Measurements from ENCODE around the gene DNAJC16. TPM values are rescaled to one million over a fixed set of nuclear protein-coding genes. Genes with fewer than 3 reads are reported as not detected.

The DNAJC16 gene
- total and polyA plus RNA-seq, 2 of the 13 experiments (the other 11 are each of a cell fraction or from before 2014, with no cell fraction given): 11.4 to 15.4 TPM

GRCh38 chr1:15618655-15619525, 92.2 kb downstream of the DNAJC16 start (continued):
- TF ChIP-seq HNF1A (IDR thresholded peaks at IDR 0.05; ENCODE audit: low read depth) (0 out of 2 replicates have a peak, but pooled peaks have one; percentile 42), HNF1A (CRISPR knock-in tag; IDR thresholded peaks at IDR 0.05; ENCODE audit: borderline replicate concordance) (peak; percentile 59; the same call in 1 of the 2 replicates), MEIS2 (CRISPR knock-in tag; IDR thresholded peaks at IDR 0.05) (no peak), ZNF333 (CRISPR knock-in tag; IDR thresholded peaks at IDR 0.05; ENCODE audit: borderline replicate concordance) (no peak), CBX5 (CRISPR knock-in tag; IDR thresholded peaks at IDR 0.05; ENCODE audit: borderline replicate concordance) (no peak), KLF11 (CRISPR knock-in tag; IDR thresholded peaks at IDR 0.05) (0 out of 2 replicates have a peak, but pooled peaks have one; percentile 25), TFE3 (CRISPR knock-in tag; IDR thresholded peaks at IDR 0.05) (peak; percentile 92), ZSCAN9 (CRISPR knock-in tag; IDR thresholded peaks at IDR 0.05; ENCODE audit: borderline replicate concordance) (peak; percentile 79), ZNF891 (CRISPR knock-in tag; IDR thresholded peaks at IDR 0.05) (no peak), POLR2AphosphoS5 (IDR thresholded peaks at IDR 0.05; ENCODE audit: low read depth, low read length) (peak; percentile 56), SIX4 (CRISPR knock-in tag; IDR thresholded peaks at IDR 0.05) (no peak), ZBTB25 (CRISPR knock-in tag; IDR thresholded peaks at IDR 0.05) (peak; percentile 89), DPF2 (CRISPR knock-in tag; IDR thresholded peaks at IDR 0.05; ENCODE audit: borderline replicate concordance, low read depth) (peak; percentile 89), HBP1 (CRISPR knock-in tag; IDR thresholded peaks at IDR 0.05; ENCODE audit: low read depth) (no peak), ZNF792 (CRISPR knock-in tag; IDR thresholded peaks at IDR 0.05) (peak; percentile 56; the same call in 1 of the 2 replicates)
- TF ChIP-seq, protein P1, sequence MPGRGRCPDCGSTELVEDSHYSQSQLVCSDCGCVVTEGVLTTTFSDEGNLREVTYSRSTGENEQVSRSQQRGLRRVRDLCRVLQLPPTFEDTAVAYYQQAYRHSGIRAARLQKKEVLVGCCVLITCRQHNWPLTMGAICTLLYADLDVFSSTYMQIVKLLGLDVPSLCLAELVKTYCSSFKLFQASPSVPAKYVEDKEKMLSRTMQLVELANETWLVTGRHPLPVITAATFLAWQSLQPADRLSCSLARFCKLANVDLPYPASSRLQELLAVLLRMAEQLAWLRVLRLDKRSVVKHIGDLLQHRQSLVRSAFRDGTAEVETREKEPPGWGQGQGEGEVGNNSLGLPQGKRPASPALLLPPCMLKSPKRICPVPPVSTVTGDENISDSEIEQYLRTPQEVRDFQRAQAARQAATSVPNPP (CRISPR knock-in tag; IDR thresholded peaks at IDR 0.05): no peak
- TF ChIP-seq, protein P2, sequence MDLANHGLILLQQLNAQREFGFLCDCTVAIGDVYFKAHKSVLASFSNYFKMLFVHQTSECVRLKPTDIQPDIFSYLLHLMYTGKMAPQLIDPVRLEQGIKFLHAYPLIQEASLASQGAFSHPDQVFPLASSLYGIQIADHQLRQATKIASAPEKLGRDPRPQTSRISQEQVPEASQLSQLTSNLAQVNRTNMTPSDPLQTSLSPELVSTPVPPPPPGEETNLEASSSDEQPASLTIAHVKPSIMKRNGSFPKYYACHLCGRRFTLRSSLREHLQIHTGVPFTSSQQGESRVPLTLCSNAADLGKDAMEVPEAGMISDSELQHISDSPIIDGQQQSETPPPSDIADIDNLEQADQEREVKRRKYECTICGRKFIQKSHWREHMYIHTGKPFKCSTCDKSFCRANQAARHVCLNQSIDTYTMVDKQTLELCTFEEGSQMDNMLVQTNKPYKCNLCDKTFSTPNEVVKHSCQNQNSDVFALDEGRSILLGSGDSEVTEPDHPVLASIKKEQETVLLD (CRISPR knock-in tag; IDR thresholded peaks at IDR 0.05; ENCODE audit: low read depth): no peak

Data from HepG2 (cell line).